Esophagus squamous epithelium (tissue), 5 donors: ENCODE results near the gene HEYL. TPM values are rescaled to one million over a fixed set of nuclear protein-coding genes. Genes with fewer than 3 reads are reported as not detected.

Experiments used
- DNase-seq: peaks from one replicate; lab custom pipeline; 2025; lab: John Stamatoyannopoulos, UW
- H3K27ac ChIP-seq, 4 donors: fragments of 200-600 bp; sonication (generic); one replicate each; pipeline ENCODE4 v1.5.1; 2016 to 2019; ENCODE audit warnings: mild to moderate bottlenecking in 1 of 4
- H3K27me3 ChIP-seq, 4 donors: fragments of 200-600 bp; sonication (generic); 1 replicate in 3 of 4; 2 replicates in 1 of 4; pipeline versions ENCODE4 v1.5.1 to v1.6.0; 2017 to 2021; ENCODE audit warnings: antibody characterized with exemption in 1 of 4
- H3K36me3 ChIP-seq, 3 donors: fragments of 200-600 bp; sonication (generic); one replicate each; pipeline ENCODE4 v1.5.1; 2016 to 2019
- H3K4me1 ChIP-seq, 3 donors: fragments of 200-600 bp; sonication (generic); one replicate each; pipeline ENCODE4 v1.5.1; 2017 to 2019
- H3K4me3 ChIP-seq, 4 donors: fragments of 200-600 bp; sonication (generic); 1 replicate in 3 of 4; 2 replicates in 1 of 4; pipeline ENCODE4 v1.5.1; 2016 to 2019; ENCODE audit warnings: mild to moderate bottlenecking in 2 of 4, moderate library complexity in 1 of 4
- H3K9me3 ChIP-seq, 3 donors: fragments of 200-600 bp; sonication (generic); one replicate each; pipeline ENCODE4 v1.5.1; 2016 to 2019
- POLR2A ChIP-seq, 4 donors: fragments of 450-650 bp; IDR thresholded peaks; one replicate each; pipeline ENCODE4 v1.6.1; 2017; ENCODE audit warnings: antibody characterized with exemption in 4 of 4, mild to moderate bottlenecking in 4 of 4, moderate library complexity in 3 of 4
- WGBS, 2 donors: methylation state at CpG; one replicate each; pipeline ENCODE4 v1.1.5; 2018; 5-methylcytosine and 5-hydroxymethylcytosine counted together
- intact Hi-C: fragments of 100-400 bp; cut with DNase I; formaldehyde crosslinking; loops from one replicate; pipeline ENCODE4 v1.15.0; 2022
- total RNA-seq, 4 donors: library from RNA; depleted of rRNA; stranded (reverse); fragments of >200 nt; gene quantifications; one replicate each; pipeline ENCODE4 v1.1.0, GENCODE V29; 2016
- TF ChIP-seq, protein P1 (sequence below), 6 experiments: fragments of 450-650 bp in 4 of 6; fragments of 200-600 bp in 2 of 6; sonication (generic) in 2 of 6; IDR thresholded peaks; one replicate each; pipeline ENCODE4 v1.5.1; 2016 to 2019; ENCODE audit warnings: antibody characterized with exemption in 6 of 6, mild to moderate bottlenecking in 4 of 6, moderate library complexity in 4 of 6
- donor health status: DM: yes; HTN: yes; CAD: no.

Gene HEYL
- total RNA-seq, 4 donors from 2014 or later, result 0.45 to 1.2 (median 0.77) TPM

DNA sequence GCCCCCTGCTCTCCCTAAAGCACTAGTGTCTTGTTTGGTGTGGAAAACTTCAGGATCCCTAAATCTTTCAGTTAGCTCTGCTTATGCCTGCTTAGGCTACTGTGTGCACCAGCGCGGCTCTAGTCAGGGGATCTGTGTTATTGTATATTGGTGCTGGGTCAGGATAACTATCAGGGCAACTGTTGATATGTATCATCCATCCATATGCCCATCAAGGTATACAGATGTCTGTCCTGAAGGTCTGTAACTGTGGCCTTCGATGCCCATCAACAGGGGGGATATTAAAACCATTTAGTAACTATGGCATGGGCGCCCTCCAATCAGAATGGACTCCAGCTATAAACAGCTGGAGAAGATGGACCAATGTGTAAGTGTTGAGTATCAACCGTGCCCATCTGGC, 20.1 kb upstream of the HEYL start:
- TF ChIP-seq, protein P1, sequence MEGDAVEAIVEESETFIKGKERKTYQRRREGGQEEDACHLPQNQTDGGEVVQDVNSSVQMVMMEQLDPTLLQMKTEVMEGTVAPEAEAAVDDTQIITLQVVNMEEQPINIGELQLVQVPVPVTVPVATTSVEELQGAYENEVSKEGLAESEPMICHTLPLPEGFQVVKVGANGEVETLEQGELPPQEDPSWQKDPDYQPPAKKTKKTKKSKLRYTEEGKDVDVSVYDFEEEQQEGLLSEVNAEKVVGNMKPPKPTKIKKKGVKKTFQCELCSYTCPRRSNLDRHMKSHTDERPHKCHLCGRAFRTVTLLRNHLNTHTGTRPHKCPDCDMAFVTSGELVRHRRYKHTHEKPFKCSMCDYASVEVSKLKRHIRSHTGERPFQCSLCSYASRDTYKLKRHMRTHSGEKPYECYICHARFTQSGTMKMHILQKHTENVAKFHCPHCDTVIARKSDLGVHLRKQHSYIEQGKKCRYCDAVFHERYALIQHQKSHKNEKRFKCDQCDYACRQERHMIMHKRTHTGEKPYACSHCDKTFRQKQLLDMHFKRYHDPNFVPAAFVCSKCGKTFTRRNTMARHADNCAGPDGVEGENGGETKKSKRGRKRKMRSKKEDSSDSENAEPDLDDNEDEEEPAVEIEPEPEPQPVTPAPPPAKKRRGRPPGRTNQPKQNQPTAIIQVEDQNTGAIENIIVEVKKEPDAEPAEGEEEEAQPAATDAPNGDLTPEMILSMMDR (IDR thresholded peaks at IDR 0.05), result no peak
- no peak for TF ChIP-seq POLR2A (IDR thresholded peaks at IDR 0.05)
- no peak overlapping the region for H3K4me3 ChIP-seq
- no peaks in the 10 kb centered on the region for H3K36me3 ChIP-seq
- H3K4me1 ChIP-seq, result peaks cover 0 to 6% (median 0%) of the 10 kb centered on the region in 3 donors
- peaks cover 0 to 3% (median 0%) of the 10 kb centered on the region in 4 donors for H3K27me3 ChIP-seq
- H3K27ac ChIP-seq, result no peak overlapping the region
- intact Hi-C loops, result no loop called here
- DNase-seq, result no peak
- H3K9me3 ChIP-seq, result no peaks in the 10 kb centered on the region
- WGBS, 2 donors, result 57 to 100% methylated on average over 1 to 2 of the region's 5 CpGs

DNA sequence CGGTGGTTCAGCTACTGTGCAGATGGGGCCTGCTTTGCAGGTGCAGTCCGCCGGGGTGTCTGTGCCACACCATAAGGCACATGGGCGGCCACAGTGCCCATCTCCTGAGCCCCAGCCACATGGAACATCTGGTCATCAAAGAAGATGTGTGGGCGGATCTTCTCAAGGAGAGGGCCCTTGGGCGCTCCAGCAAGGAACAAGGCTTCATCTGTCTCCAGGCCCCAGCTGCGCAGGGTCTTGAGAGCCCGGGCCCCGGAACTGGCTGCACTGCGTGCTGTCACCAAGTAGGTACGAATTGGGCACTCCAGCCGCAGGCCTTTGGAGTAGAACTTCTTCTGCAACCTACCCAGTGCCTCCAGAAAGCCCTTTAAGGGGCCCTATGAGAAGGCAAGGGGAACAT, 19.7 kb upstream of the HEYL start:
- no peaks in the 10 kb centered on the region for H3K9me3 ChIP-seq
- WGBS, 2 donors, result 93% methylated on average over 4 to 12 of the region's 12 CpGs
- no peak for TF ChIP-seq POLR2A (IDR thresholded peaks at IDR 0.05)
- TF ChIP-seq, protein P1 (IDR thresholded peaks at IDR 0.05), result no peak
- no peak overlapping the region for H3K4me3 ChIP-seq
- H3K27ac ChIP-seq, result peak overlapping the region in 1 of 4 donors; percentile 29
- intact Hi-C loops, result no loop called here
- no peaks in the 10 kb centered on the region for H3K36me3 ChIP-seq
- peaks cover 0 to 7% (median 0%) of the 10 kb centered on the region in 4 donors for H3K27me3 ChIP-seq
- H3K4me1 ChIP-seq, result peaks cover 0 to 6% (median 0%) of the 10 kb centered on the region in 3 donors
- DNase-seq, result no peak

GRCh38 chr1:39657923-39658485, 18.6 kb upstream of the HEYL start:
- 9 to 14% methylated on average over 4 to 6 of the region's 6 CpGs for WGBS, 2 donors
- Histone ChIP-seq H3K9me3 (no peaks in the 10 kb centered on the region), H3K36me3 (no peaks in the 10 kb centered on the region), H3K4me1 (peaks cover 0 to 16% (median 0%) of the 10 kb centered on the region in 3 donors), H3K4me3 (no peak overlapping the region), H3K27me3 (peaks cover 0 to 12% (median 0%) of the 10 kb centered on the region in 4 donors), H3K27ac (peak overlapping the region in 1 of 4 donors; percentile 26)
- intact Hi-C loops, result no loop called here
- DNase-seq, result no peak
- TF ChIP-seq, protein P1 (IDR thresholded peaks at IDR 0.05), result peak; percentile 19 to 70 (median 64)
- TF ChIP-seq POLR2A (IDR thresholded peaks at IDR 0.05), result no peak

- TF ChIP-seq, protein P1 (IDR thresholded peaks at IDR 0.05), result no peak
- no peak for TF ChIP-seq POLR2A (IDR thresholded peaks at IDR 0.05)
- H3K9me3 ChIP-seq, result no peaks in the 10 kb centered on the region
- intact Hi-C loops, result no loop called here
- no peak for DNase-seq
- peaks cover 0 to 17% (median 0%) of the 10 kb centered on the region in 3 donors for H3K4me1 ChIP-seq
- no peak overlapping the region for H3K4me3 ChIP-seq
- WGBS, 2 donors, result 82 to 100% methylated on average over 1 to 2 of the region's 3 CpGs
- H3K27me3 ChIP-seq, result peaks cover 0 to 12% (median 0%) of the 10 kb centered on the region in 4 donors
- H3K27ac ChIP-seq, result no peak overlapping the region
- no peaks in the 10 kb centered on the region for H3K36me3 ChIP-seq
These were observed 18.0 kb upstream of the HEYL start for GRCh38 chr1:39657402-39657801.

DNA sequence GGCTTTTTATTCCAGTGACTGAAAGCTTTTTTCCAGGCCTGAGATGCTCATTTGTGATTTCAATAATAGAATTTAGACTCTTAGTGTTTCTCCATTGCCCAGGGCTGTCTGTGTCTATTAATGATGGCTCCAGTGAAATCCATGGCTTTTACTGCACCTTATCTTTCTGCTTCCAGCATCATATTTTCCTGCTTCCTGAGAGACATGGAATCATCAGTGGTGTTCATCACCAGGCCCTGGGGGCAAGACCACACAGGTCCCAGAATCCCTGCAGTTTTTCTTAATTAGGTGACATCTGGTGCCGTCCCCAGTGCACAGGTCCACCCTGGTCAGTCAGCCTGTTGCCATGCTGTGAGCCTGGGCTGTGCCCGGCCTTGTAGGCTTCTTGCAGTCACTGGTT, 16.9 kb upstream of the HEYL start:
- Histone ChIP-seq H3K9me3 (no peaks in the 10 kb centered on the region), H3K36me3 (no peaks in the 10 kb centered on the region), H3K27me3 (peaks cover 0 to 12% (median 0%) of the 10 kb centered on the region in 4 donors), H3K27ac (no peak overlapping the region), H3K4me1 (peaks cover 0 to 17% (median 0%) of the 10 kb centered on the region in 3 donors), H3K4me3 (no peak overlapping the region)
- TF ChIP-seq POLR2A (IDR thresholded peaks at IDR 0.05), result no peak
- TF ChIP-seq, protein P1 (IDR thresholded peaks at IDR 0.05), result no peak
- intact Hi-C loops, result no loop called here
- WGBS, 2 donors, result 100% methylated on average over 1 to 2 of the region's 2 CpGs
- no peak for DNase-seq
